ENCODE data around the gene LRRC55.

LRRC55 gene

GRCh38 chr11:57160665-57161064, 21.1 kb upstream of the LRRC55 start:
- Histone ChIP-seq H3K4me3 (ENCODE audit: low read depth, low read length) (no peak overlapping the region), H3K27ac (ENCODE audit: low read depth, low read length) (no peak overlapping the region), H2BK5ac (ENCODE audit: low read depth, low read length, poor library complexity) (no peak overlapping the region), H3K14ac (ENCODE audit: low read length) (no peak overlapping the region), H3K27me3 (ENCODE audit: insufficient read depth, low read length) (no peaks in the 10 kb centered on the region), H3K23ac (ENCODE audit: low read length) (no peak overlapping the region), H3K9ac (ENCODE audit: low read length) (no peak overlapping the region), H4K12ac (ENCODE audit: low read depth, low read length) (no peak overlapping the region), H3K4me1 (ENCODE audit: control insufficient read depth in 1 of 2, insufficient read depth in 2 of 2, low read length in 2 of 2) (peaks cover 2 to 5% of the 10 kb centered on the region in 2 experiments), H4K91ac (ENCODE audit: low read depth, low read length) (no peak overlapping the region), H3K79me2 (ENCODE audit: control insufficient read depth, insufficient read depth, low read length, poor library complexity) (no peaks in the 10 kb centered on the region), H2BK12ac (ENCODE audit: low read length) (no peak overlapping the region), H3K4me2 (ENCODE audit: low read length) (no peak overlapping the region), H3K79me1 (ENCODE audit: low read length) (peaks cover 5% of the 10 kb centered on the region), H2AK5ac (ENCODE audit: low read length) (no peak overlapping the region), H2AFZ (ENCODE audit: insufficient read depth, low read length, poor library complexity) (no peak overlapping the region), H3K18ac (ENCODE audit: low read length) (no peak overlapping the region), H2BK120ac (ENCODE audit: insufficient read depth, low read length, poor library complexity) (no peak overlapping the region), H3K9me3 (ENCODE audit: insufficient read depth, low read depth, low read length) (peaks cover 2% of the 10 kb centered on the region), H3K4ac (ENCODE audit: low read depth, low read length) (no peak overlapping the region), H4K8ac (ENCODE audit: low read depth, low read length) (no peak overlapping the region), H3K36me3 (ENCODE audit: control insufficient read depth in 1 of 2, insufficient read depth in 2 of 2, low read length in 2 of 2) (no peaks in the 10 kb centered on the region)
- no CpG with 5 or more reads among the region's 2 CpGs for WGBS (ENCODE audit: extremely low coverage, insufficient coverage, insufficient read length)
- DNase-seq, result no peak

- no CpG with 5 or more reads among the region's 5 CpGs for WGBS (ENCODE audit: extremely low coverage, insufficient coverage, insufficient read length)
- no peak overlapping the region for H4K8ac ChIP-seq (ENCODE audit: low read depth, low read length)
- no peak overlapping the region for H2BK120ac ChIP-seq (ENCODE audit: insufficient read depth, low read length, poor library complexity)
These were observed 20.4 kb upstream of the LRRC55 start for GRCh38 chr11:57161351-57161750.

GRCh38 chr11:57162179-57162898, 19.4 kb upstream of the LRRC55 start:
- Histone ChIP-seq H2BK5ac (ENCODE audit: low read depth, low read length, poor library complexity) (no peak overlapping the region), H4K12ac (ENCODE audit: low read depth, low read length) (no peak overlapping the region), H3K27ac (ENCODE audit: low read depth, low read length) (no peak overlapping the region), H2AFZ (ENCODE audit: insufficient read depth, low read length, poor library complexity) (no peak overlapping the region), H3K9ac (ENCODE audit: low read length) (no peak overlapping the region), H3K23ac (ENCODE audit: low read length) (no peak overlapping the region), H2BK120ac (ENCODE audit: insufficient read depth, low read length, poor library complexity) (no peak overlapping the region), H3K79me1 (ENCODE audit: low read length) (no peaks in the 10 kb centered on the region), H3K14ac (ENCODE audit: low read length) (no peak overlapping the region), H3K18ac (ENCODE audit: low read length) (no peak overlapping the region), H4K91ac (ENCODE audit: low read depth, low read length) (no peak overlapping the region), H3K4me3 (ENCODE audit: low read depth, low read length) (no peak overlapping the region), H3K4me2 (ENCODE audit: low read length) (no peak overlapping the region), H2AK5ac (ENCODE audit: low read length) (no peak overlapping the region), H3K4ac (ENCODE audit: low read depth, low read length) (no peak overlapping the region), H3K27me3 (ENCODE audit: insufficient read depth, low read length) (no peaks in the 10 kb centered on the region), H2BK12ac (ENCODE audit: low read length) (no peak overlapping the region), H3K4me1 (ENCODE audit: control insufficient read depth in 1 of 2, insufficient read depth in 2 of 2, low read length in 2 of 2) (peaks cover 0 to 3% of the 10 kb centered on the region in 2 experiments), H3K9me3 (ENCODE audit: insufficient read depth, low read depth, low read length) (no peaks in the 10 kb centered on the region), H4K8ac (ENCODE audit: low read depth, low read length) (no peak overlapping the region), H3K36me3 (ENCODE audit: control insufficient read depth in 1 of 2, insufficient read depth in 2 of 2, low read length in 2 of 2) (no peaks in the 10 kb centered on the region), H3K79me2 (ENCODE audit: control insufficient read depth, insufficient read depth, low read length, poor library complexity) (no peaks in the 10 kb centered on the region)
- no peak for DNase-seq
- no CpG with 5 or more reads among the region's 6 CpGs for WGBS (ENCODE audit: extremely low coverage, insufficient coverage, insufficient read length)

More at GRCh38 chr11:57161351-57161750, 20.4 kb upstream of the LRRC55 start:
- H2AK5ac ChIP-seq (ENCODE audit: low read length), result no peak overlapping the region
- no peak overlapping the region for H2BK12ac ChIP-seq (ENCODE audit: low read length)
- peaks cover 3% of the 10 kb centered on the region for H3K79me1 ChIP-seq (ENCODE audit: low read length)
- H3K36me3 ChIP-seq (ENCODE audit: control insufficient read depth in 1 of 2, insufficient read depth in 2 of 2, low read length in 2 of 2), result no peaks in the 10 kb centered on the region
- no peaks in the 10 kb centered on the region for H3K79me2 ChIP-seq (ENCODE audit: control insufficient read depth, insufficient read depth, low read length, poor library complexity)
- no peak overlapping the region for H3K27ac ChIP-seq (ENCODE audit: low read depth, low read length)
- peaks cover 0 to under 1% of the 10 kb centered on the region in 2 experiments for H3K4me1 ChIP-seq (ENCODE audit: control insufficient read depth in 1 of 2, insufficient read depth in 2 of 2, low read length in 2 of 2)
- no peak for DNase-seq
- H4K12ac ChIP-seq (ENCODE audit: low read depth, low read length), result no peak overlapping the region
- peaks cover 2% of the 10 kb centered on the region for H3K9me3 ChIP-seq (ENCODE audit: insufficient read depth, low read depth, low read length)
- H3K4me3 ChIP-seq (ENCODE audit: low read depth, low read length), result no peak overlapping the region
- H3K27me3 ChIP-seq (ENCODE audit: insufficient read depth, low read length), result no peaks in the 10 kb centered on the region
- no peak overlapping the region for H2BK5ac ChIP-seq (ENCODE audit: low read depth, low read length, poor library complexity)
- H2AFZ ChIP-seq (ENCODE audit: insufficient read depth, low read length, poor library complexity), result no peak overlapping the region
- no peak overlapping the region for H3K18ac ChIP-seq (ENCODE audit: low read length)
- no peak overlapping the region for H3K23ac ChIP-seq (ENCODE audit: low read length)
- H3K14ac ChIP-seq (ENCODE audit: low read length), result no peak overlapping the region
- H3K9ac ChIP-seq (ENCODE audit: low read length), result no peak overlapping the region
- no peak overlapping the region for H3K4me2 ChIP-seq (ENCODE audit: low read length)
- H3K4ac ChIP-seq (ENCODE audit: low read depth, low read length), result no peak overlapping the region
- no peak overlapping the region for H4K91ac ChIP-seq (ENCODE audit: low read depth, low read length)

- no peak for DNase-seq
- H3K9ac ChIP-seq (ENCODE audit: low read length), result no peak overlapping the region
- H3K79me1 ChIP-seq (ENCODE audit: low read length), result no peaks in the 10 kb centered on the region
- H2BK12ac ChIP-seq (ENCODE audit: low read length), result no peak overlapping the region
- no peaks in the 10 kb centered on the region for H3K9me3 ChIP-seq (ENCODE audit: insufficient read depth, low read depth, low read length)
- no peaks in the 10 kb centered on the region for H3K79me2 ChIP-seq (ENCODE audit: control insufficient read depth, insufficient read depth, low read length, poor library complexity)
- no peak overlapping the region for H3K4me3 ChIP-seq (ENCODE audit: low read depth, low read length)
- no peak overlapping the region for H3K27ac ChIP-seq (ENCODE audit: low read depth, low read length)
- H4K91ac ChIP-seq (ENCODE audit: low read depth, low read length), result no peak overlapping the region
- WGBS (ENCODE audit: extremely low coverage, insufficient coverage, insufficient read length), result no CpG with 5 or more reads among the region's 6 CpGs
- H2BK120ac ChIP-seq (ENCODE audit: insufficient read depth, low read length, poor library complexity), result no peak overlapping the region
- no peak overlapping the region for H4K8ac ChIP-seq (ENCODE audit: low read depth, low read length)
- H3K23ac ChIP-seq (ENCODE audit: low read length), result no peak overlapping the region
- no peak overlapping the region for H2AFZ ChIP-seq (ENCODE audit: insufficient read depth, low read length, poor library complexity)
- H3K4me1 ChIP-seq (ENCODE audit: control insufficient read depth in 1 of 2, insufficient read depth in 2 of 2, low read length in 2 of 2), result peaks cover 0 to 6% of the 10 kb centered on the region in 2 experiments
- H2AK5ac ChIP-seq (ENCODE audit: low read length), result no peak overlapping the region
- H3K27me3 ChIP-seq (ENCODE audit: insufficient read depth, low read length), result no peaks in the 10 kb centered on the region
- H3K4me2 ChIP-seq (ENCODE audit: low read length), result no peak overlapping the region
- H3K18ac ChIP-seq (ENCODE audit: low read length), result no peak overlapping the region
- H3K4ac ChIP-seq (ENCODE audit: low read depth, low read length), result no peak overlapping the region
- no peak overlapping the region for H3K14ac ChIP-seq (ENCODE audit: low read length)
- H2BK5ac ChIP-seq (ENCODE audit: low read depth, low read length, poor library complexity), result no peak overlapping the region
- H4K12ac ChIP-seq (ENCODE audit: low read depth, low read length), result no peak overlapping the region
- H3K36me3 ChIP-seq (ENCODE audit: control insufficient read depth in 1 of 2, insufficient read depth in 2 of 2, low read length in 2 of 2), result no peaks in the 10 kb centered on the region
These were observed 18.4 kb upstream of the LRRC55 start for GRCh38 chr11:57163160-57163868.
